Activated T-helper 1 cell treated with anti-CD3 and anti-CD28 coated beads, Interleukin-12 subunit alpha, Interleukin-12 subunit beta, Interleukin-2, Interleukin-4 antibody, amounts not matched to agents 30 ng/mL and 10 ng/mL and 1 ng/mL, durations not matched to agents 14 hours and 24 hours and 36 hours (primary cell): ENCODE data around the gene MRGPRF. TPM values are rescaled to one million over a fixed set of nuclear protein-coding genes. Genes with fewer than 3 reads are reported as not detected.

ENCODE experiments used
- DNase-seq: peaks from one replicate; pipeline ENCODE4 v3.0.0; 2021; ENCODE audit warnings: low spot score
- H3K27ac Mint-ChIP-seq: one replicate; pipeline ENCODE4 v1.8.0; 2021; ENCODE audit warnings: mild to moderate bottlenecking, mixed read lengths
- H3K27me3 Mint-ChIP-seq: one replicate; pipeline ENCODE4 v1.8.0; 2022; ENCODE audit warnings: mild to moderate bottlenecking, moderate library complexity, mixed read lengths; ENCODE audit not compliant: insufficient read depth
- H3K36me3 Mint-ChIP-seq: one replicate; pipeline ENCODE4 v1.8.0; 2021; ENCODE audit warnings: low read depth, mixed read lengths
- H3K4me1 Mint-ChIP-seq: one replicate; pipeline ENCODE4 v1.8.0; 2021; ENCODE audit warnings: low read depth, mixed read lengths
- H3K4me3 Mint-ChIP-seq: one replicate; pipeline ENCODE4 v1.8.0; 2021; ENCODE audit warnings: mild to moderate bottlenecking, moderate library complexity, mixed read lengths
- H3K9me3 Mint-ChIP-seq: one replicate; pipeline ENCODE4 v1.8.0; 2021; ENCODE audit warnings: mixed read lengths
- intact Hi-C: fragments of 100-400 bp; cut with micrococcal nuclease; formaldehyde crosslinking; loops from one replicate; pipeline ENCODE4 v1.15.1; 2024
- total RNA-seq: library from RNA; stranded (reverse); gene quantifications from 2 replicates; pipeline ENCODE4 v1.2.3, GENCODE V29; 2022

MRGPRF gene
- total RNA-seq, 1 donor from 2014 or later = not detected

GRCh38 chr11:69009441-69010211 is 3.4 kb downstream of the MRGPRF start:
- H3K4me1 Mint-ChIP-seq = no peaks in the 10 kb centered on the region
- no peak overlapping the region for H3K4me3 Mint-ChIP-seq
- H3K36me3 Mint-ChIP-seq = no peaks in the 10 kb centered on the region
- intact Hi-C loops = no loop called here
- no peaks in the 10 kb centered on the region for H3K9me3 Mint-ChIP-seq
- H3K27ac Mint-ChIP-seq = no peak overlapping the region
- no peak for DNase-seq
- H3K27me3 Mint-ChIP-seq = peaks cover 17% of the 10 kb centered on the region

- H3K36me3 Mint-ChIP-seq = no peaks in the 10 kb centered on the region
- H3K9me3 Mint-ChIP-seq = no peaks in the 10 kb centered on the region
- peaks cover 15% of the 10 kb centered on the region for H3K27me3 Mint-ChIP-seq
- H3K4me1 Mint-ChIP-seq = no peaks in the 10 kb centered on the region
- intact Hi-C loops = no loop called here
- no peak overlapping the region for H3K4me3 Mint-ChIP-seq
- no peak overlapping the region for H3K27ac Mint-ChIP-seq
- no peak for DNase-seq
These were observed 4.2 kb downstream of the MRGPRF start for GRCh38 chr11:69008737-69009440.

- Mint-ChIP-seq H3K36me3 (no peaks in the 10 kb centered on the region), H3K27me3 (peaks cover 15% of the 10 kb centered on the region), H3K4me3 (no peak overlapping the region), H3K27ac (no peak overlapping the region), H3K4me1 (no peaks in the 10 kb centered on the region), H3K9me3 (no peaks in the 10 kb centered on the region)
- intact Hi-C loops = no loop called here
- no peak for DNase-seq
These were observed 5.1 kb downstream of the MRGPRF start for GRCh38 chr11:69007975-69008381.

- H3K4me3 Mint-ChIP-seq = no peak overlapping the region
- no peak for DNase-seq
- intact Hi-C loops = no loop called here
- no peaks in the 10 kb centered on the region for H3K36me3 Mint-ChIP-seq
- no peaks in the 10 kb centered on the region for H3K4me1 Mint-ChIP-seq
- peaks cover 8% of the 10 kb centered on the region for H3K27me3 Mint-ChIP-seq
- H3K27ac Mint-ChIP-seq = no peak overlapping the region
- H3K9me3 Mint-ChIP-seq = no peaks in the 10 kb centered on the region
These were observed 6.2 kb downstream of the MRGPRF start for GRCh38 chr11:69006816-69007215.

- no peaks in the 10 kb centered on the region for H3K36me3 Mint-ChIP-seq
- no peaks in the 10 kb centered on the region for H3K4me1 Mint-ChIP-seq
- no peaks in the 10 kb centered on the region for H3K9me3 Mint-ChIP-seq
- no peak overlapping the region for H3K27ac Mint-ChIP-seq
- DNase-seq = no peak
- peaks cover 2% of the 10 kb centered on the region for H3K27me3 Mint-ChIP-seq
- H3K4me3 Mint-ChIP-seq = no peak overlapping the region
- intact Hi-C loops = no loop called here
These were observed 7.2 kb downstream of the MRGPRF start for GRCh38 chr11:69005631-69006368.

GRCh38 chr11:69005183-69005630 is 7.8 kb downstream of the MRGPRF start:
- Mint-ChIP-seq H3K27me3 (peaks cover 2% of the 10 kb centered on the region), H3K9me3 (no peaks in the 10 kb centered on the region), H3K4me3 (no peak overlapping the region), H3K27ac (no peak overlapping the region), H3K4me1 (no peaks in the 10 kb centered on the region), H3K36me3 (no peaks in the 10 kb centered on the region)
- intact Hi-C loops = no loop called here
- no peak for DNase-seq

GRCh38 chr11:69004411-69005182 is 8.4 kb downstream of the MRGPRF start:
- Mint-ChIP-seq H3K27me3 (peaks cover under 1% of the 10 kb centered on the region), H3K27ac (no peak overlapping the region), H3K4me3 (no peak overlapping the region), H3K4me1 (no peaks in the 10 kb centered on the region), H3K9me3 (no peaks in the 10 kb centered on the region), H3K36me3 (no peaks in the 10 kb centered on the region)
- DNase-seq = no peak
- intact Hi-C loops = no loop called here

GRCh38 chr11:69003866-69004367 is 9.1 kb downstream of the MRGPRF start:
- Mint-ChIP-seq H3K4me3 (no peak overlapping the region), H3K36me3 (no peaks in the 10 kb centered on the region), H3K27ac (no peak overlapping the region), H3K27me3 (peaks cover 4% of the 10 kb centered on the region), H3K4me1 (no peaks in the 10 kb centered on the region), H3K9me3 (no peaks in the 10 kb centered on the region)
- DNase-seq = no peak
- intact Hi-C loops = no loop called here

- Mint-ChIP-seq H3K9me3 (no peaks in the 10 kb centered on the region), H3K27ac (no peak overlapping the region), H3K4me1 (no peaks in the 10 kb centered on the region), H3K36me3 (no peaks in the 10 kb centered on the region), H3K4me3 (no peak overlapping the region), H3K27me3 (peaks cover 4% of the 10 kb centered on the region)
- intact Hi-C loops = no loop called here
- no peak for DNase-seq
These were observed 9.7 kb downstream of the MRGPRF start for GRCh38 chr11:69003301-69003865.

- intact Hi-C loops = no loop called here
- Mint-ChIP-seq H3K9me3 (no peaks in the 10 kb centered on the region), H3K4me3 (no peak overlapping the region), H3K36me3 (no peaks in the 10 kb centered on the region), H3K27me3 (peaks cover 4% of the 10 kb centered on the region), H3K4me1 (no peaks in the 10 kb centered on the region), H3K27ac (no peak overlapping the region)
- no peak for DNase-seq
These were observed 10.3 kb downstream of the MRGPRF start for GRCh38 chr11:69002570-69003231.

- Mint-ChIP-seq H3K4me3 (no peak overlapping the region), H3K27me3 (peaks cover 4% of the 10 kb centered on the region), H3K4me1 (no peaks in the 10 kb centered on the region), H3K9me3 (no peaks in the 10 kb centered on the region), H3K27ac (no peak overlapping the region), H3K36me3 (no peaks in the 10 kb centered on the region)
- intact Hi-C loops = no loop called here
- no peak for DNase-seq
These were observed 10.9 kb downstream of the MRGPRF start for GRCh38 chr11:69002110-69002569.
